ENCODE results near the gene ENOX2.

ENOX2 gene

GRCh38 chrX:130575831-130576389 lies 327.1 kb downstream of the ENOX2 start:
- no peak overlapping the region for H3K27ac Mint-ChIP-seq
- H3K4me1 Mint-ChIP-seq (ENCODE audit: low read depth): no peaks in the 10 kb centered on the region
- no peaks in the 10 kb centered on the region for H3K36me3 Mint-ChIP-seq (ENCODE audit: low read depth)
- H3K27me3 Mint-ChIP-seq: no peaks in the 10 kb centered on the region
- H3K9me3 Mint-ChIP-seq: no peaks in the 10 kb centered on the region
- H3K4me3 Mint-ChIP-seq: no peak overlapping the region
